Fibroblast of villous mesenchyme (primary cell): ENCODE measurements around the gene SP7. TPM values are rescaled to one million over a fixed set of nuclear protein-coding genes. Genes with fewer than 3 reads are reported as not detected.

Experiments used
- DNase-seq: peaks from one replicate; pipeline ENCODE4 v3.0.0-alpha.2; 2010; ENCODE audit warnings: low read depth
- H3K4me3 ChIP-seq: 2 replicates; pipeline ENCODE4 v1.5.1; 2011; ENCODE audit warnings: low read depth, mild to moderate bottlenecking, low read length
- CTCF ChIP-seq: IDR thresholded peaks from 2 replicates; pipeline ENCODE4 v1.5.1; 2012; ENCODE audit warnings: low read depth, mild to moderate bottlenecking, low read length; ENCODE audit not compliant: insufficient read depth
- total RNA-seq: library from RNA; depleted of rRNA; stranded (reverse); fragments of >200 nt; gene quantifications from 2 replicates; pipeline ENCODE4 v1.2.3, GENCODE V29; 2012

SP7 gene
- total RNA-seq, 1 donor, result not detected

- no peak for TF ChIP-seq CTCF
- peak; percentile 49 for DNase-seq
- H3K4me3 ChIP-seq, result peak overlapping the region; percentile 76
Observed at GRCh38 chr12:53345486-53346188, 9.5 kb upstream of the SP7 start.

GRCh38 chr12:53344824-53345485 is 8.8 kb upstream of the SP7 start:
- TF ChIP-seq CTCF, result peak; percentile 76
- DNase-seq, result peak; percentile 79
- peak overlapping the region; percentile 76 for H3K4me3 ChIP-seq

GRCh38 chr12:53344487-53344823 is 8.3 kb upstream of the SP7 start:
- TF ChIP-seq CTCF, result no peak
- peak overlapping the region; percentile 76 for H3K4me3 ChIP-seq
- no peak for DNase-seq

- no peak for TF ChIP-seq CTCF
- H3K4me3 ChIP-seq, result no peak overlapping the region
- DNase-seq, result no peak
Observed at GRCh38 chr12:53343969-53344368, 7.8 kb upstream of the SP7 start.

- DNase-seq, result no peak
- no peak for TF ChIP-seq CTCF
- no peak overlapping the region for H3K4me3 ChIP-seq
Observed at GRCh38 chr12:53343449-53343848, 7.3 kb upstream of the SP7 start.

GRCh38 chr12:53340398-53340797 is 4.2 kb upstream of the SP7 start:
- no peak for TF ChIP-seq CTCF
- DNase-seq, result no peak
- no peak overlapping the region for H3K4me3 ChIP-seq
